ENCODE measurements around the gene RASL11A. TPM values are rescaled to one million over a fixed set of nuclear protein-coding genes. Genes with fewer than 3 reads are reported as not detected.

RASL11A gene
- total RNA-seq = 6.1 and 8.1 TPM in 2 replicates

GRCh38 chr13:27270594-27271520 is at the start of gene RASL11A:
TSS of gene RASL11A (plus strand) at chr13:27270830. CDS start at chr13:27270945, 115 bp downstream.

GRCh38 chr13:27251166-27252091 is 19.2 kb upstream of the RASL11A start, which contains the start of gene RPL21:
TSS of gene RPL21 (plus strand) at chr13:27251558. CDS start at chr13:27253777, 2,219 bp downstream.

Other genes starting within 250 kb of the RASL11A start
- gene USP12, start 99.0 kb upstream of the RASL11A start, total RNA-seq = 7.3 and 10.6 TPM in 2 replicates
- gene RPL21, start 19.3 kb upstream of the RASL11A start, total RNA-seq = 1,400 and 1,984 TPM in 2 replicates
- gene GTF3A, start 153.8 kb downstream of the RASL11A start, total RNA-seq = 97.0 and 108 TPM in 2 replicates
- gene MTIF3, start 179.7 kb downstream of the RASL11A start, total RNA-seq = 54.7 and 59.4 TPM in 2 replicates